ENCODE measurements around the gene AADACL2.
"Not testable (repeated sequence)": the region's sequence is repeated elsewhere in the genome, so short reads cannot be mapped to it uniquely, and the experiment has no call there.

DNA sequence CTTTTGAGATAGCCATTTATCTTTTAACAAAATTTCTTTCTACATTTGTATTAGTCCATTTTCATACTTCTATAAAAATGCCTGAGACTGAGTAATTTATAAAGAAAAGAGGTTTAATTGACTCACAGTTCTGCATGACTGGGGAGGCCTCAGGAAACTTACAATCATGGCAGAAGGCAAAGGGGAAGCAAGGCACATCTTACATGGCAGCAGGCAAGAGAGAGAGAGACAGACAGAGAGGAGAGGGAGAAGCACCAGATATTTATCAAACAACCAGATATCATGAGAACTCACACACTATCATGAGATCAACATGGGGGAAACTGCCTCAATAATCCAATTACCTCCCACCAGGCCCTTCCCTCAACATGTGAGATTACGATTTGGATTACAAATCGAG, 57.0 kb downstream of the AADACL2 start:
- not testable (repeated sequence) for TF ChIP-seq POLR2A (IDR thresholded peaks at IDR 0.05)
- TF ChIP-seq, protein P1, sequence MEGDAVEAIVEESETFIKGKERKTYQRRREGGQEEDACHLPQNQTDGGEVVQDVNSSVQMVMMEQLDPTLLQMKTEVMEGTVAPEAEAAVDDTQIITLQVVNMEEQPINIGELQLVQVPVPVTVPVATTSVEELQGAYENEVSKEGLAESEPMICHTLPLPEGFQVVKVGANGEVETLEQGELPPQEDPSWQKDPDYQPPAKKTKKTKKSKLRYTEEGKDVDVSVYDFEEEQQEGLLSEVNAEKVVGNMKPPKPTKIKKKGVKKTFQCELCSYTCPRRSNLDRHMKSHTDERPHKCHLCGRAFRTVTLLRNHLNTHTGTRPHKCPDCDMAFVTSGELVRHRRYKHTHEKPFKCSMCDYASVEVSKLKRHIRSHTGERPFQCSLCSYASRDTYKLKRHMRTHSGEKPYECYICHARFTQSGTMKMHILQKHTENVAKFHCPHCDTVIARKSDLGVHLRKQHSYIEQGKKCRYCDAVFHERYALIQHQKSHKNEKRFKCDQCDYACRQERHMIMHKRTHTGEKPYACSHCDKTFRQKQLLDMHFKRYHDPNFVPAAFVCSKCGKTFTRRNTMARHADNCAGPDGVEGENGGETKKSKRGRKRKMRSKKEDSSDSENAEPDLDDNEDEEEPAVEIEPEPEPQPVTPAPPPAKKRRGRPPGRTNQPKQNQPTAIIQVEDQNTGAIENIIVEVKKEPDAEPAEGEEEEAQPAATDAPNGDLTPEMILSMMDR (IDR thresholded peaks at IDR 0.05) = not testable (repeated sequence)

Measured in body of pancreas (tissue), 4 donors.